Measurements from ENCODE around the gene CYP4F8. TPM values are rescaled to one million over a fixed set of nuclear protein-coding genes. Genes with fewer than 3 reads are reported as not detected.

The CYP4F8 gene
- total RNA-seq, 1 experiment from 2014 or later = not detected

GRCh38 chr19:15615526-15615925, 508 bp downstream of the CYP4F8 start (continued):
- TF ChIP-seq SP1 (CRISPR knock-in tag; conservative IDR thresholded peaks at IDR 0.05) (no peak), EMX1 (CRISPR knock-in tag; IDR thresholded peaks at IDR 0.05) (no peak), ZNF396 (CRISPR knock-in tag; IDR thresholded peaks at IDR 0.05; ENCODE audit: borderline replicate concordance) (no peak), ZBTB43 (CRISPR knock-in tag; IDR thresholded peaks at IDR 0.05) (no peak), FOXP1 (CRISPR knock-in tag; IDR thresholded peaks at IDR 0.05; ENCODE audit: borderline replicate concordance) (no peak), CBFB (CRISPR knock-in tag; IDR thresholded peaks at IDR 0.05; ENCODE audit: low read depth) (no peak), ZNF281 (CRISPR knock-in tag; IDR thresholded peaks at IDR 0.05) (no peak), ZNF121 (CRISPR knock-in tag; IDR thresholded peaks at IDR 0.05) (no peak), NR3C1 (CRISPR knock-in tag; conservative IDR thresholded peaks at IDR 0.05; ENCODE audit: low read depth) (no peak), TCF7 (CRISPR knock-in tag; IDR thresholded peaks at IDR 0.05; ENCODE audit: low read depth) (no peak)
- TF ChIP-seq, protein P1, sequence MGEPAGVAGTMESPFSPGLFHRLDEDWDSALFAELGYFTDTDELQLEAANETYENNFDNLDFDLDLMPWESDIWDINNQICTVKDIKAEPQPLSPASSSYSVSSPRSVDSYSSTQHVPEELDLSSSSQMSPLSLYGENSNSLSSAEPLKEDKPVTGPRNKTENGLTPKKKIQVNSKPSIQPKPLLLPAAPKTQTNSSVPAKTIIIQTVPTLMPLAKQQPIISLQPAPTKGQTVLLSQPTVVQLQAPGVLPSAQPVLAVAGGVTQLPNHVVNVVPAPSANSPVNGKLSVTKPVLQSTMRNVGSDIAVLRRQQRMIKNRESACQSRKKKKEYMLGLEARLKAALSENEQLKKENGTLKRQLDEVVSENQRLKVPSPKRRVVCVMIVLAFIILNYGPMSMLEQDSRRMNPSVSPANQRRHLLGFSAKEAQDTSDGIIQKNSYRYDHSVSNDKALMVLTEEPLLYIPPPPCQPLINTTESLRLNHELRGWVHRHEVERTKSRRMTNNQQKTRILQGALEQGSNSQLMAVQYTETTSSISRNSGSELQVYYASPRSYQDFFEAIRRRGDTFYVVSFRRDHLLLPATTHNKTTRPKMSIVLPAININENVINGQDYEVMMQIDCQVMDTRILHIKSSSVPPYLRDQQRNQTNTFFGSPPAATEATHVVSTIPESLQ (CRISPR knock-in tag; IDR thresholded peaks at IDR 0.05) = no peak

DNA sequence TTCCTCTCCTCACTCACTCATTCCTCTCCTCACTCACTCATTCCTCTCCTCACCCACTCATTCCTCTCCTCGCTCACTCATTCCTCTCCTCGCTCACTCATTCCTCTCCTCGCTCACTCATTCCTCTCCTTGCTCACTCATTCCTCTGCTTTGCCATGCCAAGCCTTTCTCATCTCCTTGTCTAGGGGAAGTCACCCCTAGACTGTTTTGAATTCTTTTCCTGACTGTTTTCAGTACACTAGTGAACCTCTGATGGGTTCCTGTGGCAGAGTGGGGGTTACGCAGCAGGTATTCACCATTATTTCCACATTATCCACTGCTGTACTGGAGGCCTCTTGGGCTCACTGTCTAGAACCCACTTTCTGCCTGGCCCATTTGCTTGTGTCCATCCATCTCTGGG, 1.2 kb downstream of the CYP4F8 start:
- Mint-ChIP-seq H3K4me3 (no peak overlapping the region), H3K27ac (no peak overlapping the region), H3K9me3 (peaks cover 74% of the 10 kb centered on the region), H3K36me3 (peaks cover 47% of the 10 kb centered on the region), H3K27me3 (ENCODE audit: low read depth) (peaks cover 11% of the 10 kb centered on the region; the same call in 1 of the 2 replicates), H3K4me1 (no peaks in the 10 kb centered on the region)
- DNase-seq (ENCODE audit: low spot score) (no peak), ATAC-seq (no peak)
- ChIA-PET CTCF (no interaction called here), POLR2A (no interaction called here)
- TF ChIP-seq, protein P2, sequence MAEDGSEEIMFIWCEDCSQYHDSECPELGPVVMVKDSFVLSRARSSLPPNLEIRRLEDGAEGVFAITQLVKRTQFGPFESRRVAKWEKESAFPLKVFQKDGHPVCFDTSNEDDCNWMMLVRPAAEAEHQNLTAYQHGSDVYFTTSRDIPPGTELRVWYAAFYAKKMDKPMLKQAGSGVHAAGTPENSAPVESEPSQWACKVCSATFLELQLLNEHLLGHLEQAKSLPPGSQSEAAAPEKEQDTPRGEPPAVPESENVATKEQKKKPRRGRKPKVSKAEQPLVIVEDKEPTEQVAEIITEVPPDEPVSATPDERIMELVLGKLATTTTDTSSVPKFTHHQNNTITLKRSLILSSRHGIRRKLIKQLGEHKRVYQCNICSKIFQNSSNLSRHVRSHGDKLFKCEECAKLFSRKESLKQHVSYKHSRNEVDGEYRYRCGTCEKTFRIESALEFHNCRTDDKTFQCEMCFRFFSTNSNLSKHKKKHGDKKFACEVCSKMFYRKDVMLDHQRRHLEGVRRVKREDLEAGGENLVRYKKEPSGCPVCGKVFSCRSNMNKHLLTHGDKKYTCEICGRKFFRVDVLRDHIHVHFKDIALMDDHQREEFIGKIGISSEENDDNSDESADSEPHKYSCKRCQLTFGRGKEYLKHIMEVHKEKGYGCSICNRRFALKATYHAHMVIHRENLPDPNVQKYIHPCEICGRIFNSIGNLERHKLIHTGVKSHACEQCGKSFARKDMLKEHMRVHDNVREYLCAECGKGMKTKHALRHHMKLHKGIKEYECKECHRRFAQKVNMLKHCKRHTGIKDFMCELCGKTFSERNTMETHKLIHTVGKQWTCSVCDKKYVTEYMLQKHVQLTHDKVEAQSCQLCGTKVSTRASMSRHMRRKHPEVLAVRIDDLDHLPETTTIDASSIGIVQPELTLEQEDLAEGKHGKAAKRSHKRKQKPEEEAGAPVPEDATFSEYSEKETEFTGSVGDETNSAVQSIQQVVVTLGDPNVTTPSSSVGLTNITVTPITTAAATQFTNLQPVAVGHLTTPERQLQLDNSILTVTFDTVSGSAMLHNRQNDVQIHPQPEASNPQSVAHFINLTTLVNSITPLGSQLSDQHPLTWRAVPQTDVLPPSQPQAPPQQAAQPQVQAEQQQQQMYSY (CRISPR knock-in tag; IDR thresholded peaks at IDR 0.05) = no peak
- TF ChIP-seq ZNF232 (CRISPR knock-in tag; IDR thresholded peaks at IDR 0.05) (no peak), EMX1 (CRISPR knock-in tag; IDR thresholded peaks at IDR 0.05) (no peak), OVOL2 (CRISPR knock-in tag; IDR thresholded peaks at IDR 0.05; ENCODE audit: borderline replicate concordance) (no peak), NFATC4 (CRISPR knock-in tag; IDR thresholded peaks at IDR 0.05) (no peak), IRF1 (CRISPR knock-in tag; IDR thresholded peaks at IDR 0.05) (no peak), USF1 (CRISPR knock-in tag; IDR thresholded peaks at IDR 0.05) (no peak), TEAD1 (CRISPR knock-in tag; IDR thresholded peaks at IDR 0.05) (no peak), TCF7 (CRISPR knock-in tag; IDR thresholded peaks at IDR 0.05; ENCODE audit: low read depth) (no peak)
- TF ChIP-seq, protein P3, sequence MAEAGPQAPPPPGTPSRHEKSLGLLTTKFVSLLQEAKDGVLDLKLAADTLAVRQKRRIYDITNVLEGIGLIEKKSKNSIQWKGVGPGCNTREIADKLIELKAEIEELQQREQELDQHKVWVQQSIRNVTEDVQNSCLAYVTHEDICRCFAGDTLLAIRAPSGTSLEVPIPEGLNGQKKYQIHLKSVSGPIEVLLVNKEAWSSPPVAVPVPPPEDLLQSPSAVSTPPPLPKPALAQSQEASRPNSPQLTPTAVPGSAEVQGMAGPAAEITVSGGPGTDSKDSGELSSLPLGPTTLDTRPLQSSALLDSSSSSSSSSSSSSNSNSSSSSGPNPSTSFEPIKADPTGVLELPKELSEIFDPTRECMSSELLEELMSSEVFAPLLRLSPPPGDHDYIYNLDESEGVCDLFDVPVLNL (CRISPR knock-in tag; IDR thresholded peaks at IDR 0.05; ENCODE audit: borderline replicate concordance, low read depth) = no peak

All from WTC11 (cell line).